PFSK-1 (cell line): Measurements from ENCODE around the gene BMERB1.

Source experiments
- FOXP2 ChIP-seq: optimal IDR thresholded peaks from 2 replicates; pipeline ENCODE3; 2011; ENCODE audit warnings: borderline replicate concordance, control low read depth, inconsistent platforms; ENCODE audit not compliant: insufficient read depth; ENCODE audit errors: extremely low read length, extremely low read depth
- POLR2AphosphoS5 ChIP-seq: IDR thresholded peaks from 2 replicates; pipeline ENCODE4 v1.6.1; 2012; ENCODE audit warnings: low read depth, mild to moderate bottlenecking, control low read depth, low read length, moderate library complexity
- SIN3A ChIP-seq: IDR thresholded peaks from 2 replicates; pipeline ENCODE4 v1.6.1; 2012; ENCODE audit warnings: mild to moderate bottlenecking, low read length, moderate library complexity, borderline replicate concordance; ENCODE audit not compliant: insufficient read depth
- TAF1 ChIP-seq: IDR thresholded peaks from 2 replicates; pipeline ENCODE4 v1.6.1; 2012; ENCODE audit warnings: low read length, control low read depth, borderline replicate concordance; ENCODE audit not compliant: insufficient read depth
- TF ChIP-seq, protein P1 (sequence below), 2 experiments: IDR thresholded peaks; 2 replicates each; pipeline versions ENCODE4 v1.6.1 to v1.8.0; 2011 to 2012; ENCODE audit warnings: low read depth in 2 of 2, low read length in 2 of 2, control low read depth in 1 of 2, inconsistent platforms in 1 of 2, mild to moderate bottlenecking in 1 of 2, moderate library complexity in 1 of 2; ENCODE audit not compliant: insufficient read depth in 1 of 2

BMERB1 gene

DNA sequence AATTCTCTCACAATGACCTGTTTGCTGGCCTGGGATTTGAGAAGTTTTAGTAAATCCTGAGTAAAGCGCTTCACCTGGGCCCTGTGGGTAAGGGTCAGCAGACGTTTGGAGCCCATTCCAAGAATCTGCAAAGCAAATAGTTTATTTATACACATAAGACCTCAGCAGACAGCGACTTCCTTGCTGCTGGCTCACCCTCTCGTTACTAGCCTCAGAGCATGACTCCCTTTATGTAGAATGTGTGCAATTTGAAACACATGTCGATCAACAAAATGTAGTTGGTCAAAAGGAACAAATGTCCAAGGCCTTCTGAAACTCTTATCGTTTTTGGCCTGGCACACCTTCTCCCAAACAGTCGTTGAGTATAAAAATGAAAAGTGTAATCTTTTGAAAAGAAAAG lies 177.2 kb downstream of the BMERB1 start:
- no peak for TF ChIP-seq TAF1
- TF ChIP-seq POLR2AphosphoS5: no peak

DNA sequence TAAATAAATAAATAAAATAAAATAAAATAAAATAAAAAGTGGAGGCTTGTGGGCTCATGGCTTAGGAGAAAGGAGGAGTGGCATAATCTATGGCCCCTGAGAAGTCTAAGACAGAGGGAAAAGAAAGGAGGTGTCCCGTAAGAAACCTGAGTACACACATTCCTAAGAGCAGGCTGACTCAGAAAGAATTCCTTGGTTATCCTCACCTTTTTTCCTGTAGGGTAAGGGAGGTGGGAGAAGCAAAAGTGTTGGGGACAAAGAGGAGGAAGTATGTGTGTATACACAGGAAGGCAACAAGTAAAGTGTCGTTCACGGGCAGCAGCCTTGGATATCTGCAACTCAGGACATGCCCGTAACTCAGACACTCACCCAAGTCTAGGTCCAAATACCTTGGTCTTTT lies 179.3 kb downstream of the BMERB1 start:
- TF ChIP-seq, protein P1, sequence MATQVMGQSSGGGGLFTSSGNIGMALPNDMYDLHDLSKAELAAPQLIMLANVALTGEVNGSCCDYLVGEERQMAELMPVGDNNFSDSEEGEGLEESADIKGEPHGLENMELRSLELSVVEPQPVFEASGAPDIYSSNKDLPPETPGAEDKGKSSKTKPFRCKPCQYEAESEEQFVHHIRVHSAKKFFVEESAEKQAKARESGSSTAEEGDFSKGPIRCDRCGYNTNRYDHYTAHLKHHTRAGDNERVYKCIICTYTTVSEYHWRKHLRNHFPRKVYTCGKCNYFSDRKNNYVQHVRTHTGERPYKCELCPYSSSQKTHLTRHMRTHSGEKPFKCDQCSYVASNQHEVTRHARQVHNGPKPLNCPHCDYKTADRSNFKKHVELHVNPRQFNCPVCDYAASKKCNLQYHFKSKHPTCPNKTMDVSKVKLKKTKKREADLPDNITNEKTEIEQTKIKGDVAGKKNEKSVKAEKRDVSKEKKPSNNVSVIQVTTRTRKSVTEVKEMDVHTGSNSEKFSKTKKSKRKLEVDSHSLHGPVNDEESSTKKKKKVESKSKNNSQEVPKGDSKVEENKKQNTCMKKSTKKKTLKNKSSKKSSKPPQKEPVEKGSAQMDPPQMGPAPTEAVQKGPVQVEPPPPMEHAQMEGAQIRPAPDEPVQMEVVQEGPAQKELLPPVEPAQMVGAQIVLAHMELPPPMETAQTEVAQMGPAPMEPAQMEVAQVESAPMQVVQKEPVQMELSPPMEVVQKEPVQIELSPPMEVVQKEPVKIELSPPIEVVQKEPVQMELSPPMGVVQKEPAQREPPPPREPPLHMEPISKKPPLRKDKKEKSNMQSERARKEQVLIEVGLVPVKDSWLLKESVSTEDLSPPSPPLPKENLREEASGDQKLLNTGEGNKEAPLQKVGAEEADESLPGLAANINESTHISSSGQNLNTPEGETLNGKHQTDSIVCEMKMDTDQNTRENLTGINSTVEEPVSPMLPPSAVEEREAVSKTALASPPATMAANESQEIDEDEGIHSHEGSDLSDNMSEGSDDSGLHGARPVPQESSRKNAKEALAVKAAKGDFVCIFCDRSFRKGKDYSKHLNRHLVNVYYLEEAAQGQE (IDR thresholded peaks at IDR 0.05; ENCODE audit: insufficient read depth in 1 of 2, low read depth in 2 of 2, low read length in 2 of 2): no peak
- TF ChIP-seq POLR2AphosphoS5 (no peak), FOXP2 (no peak), SIN3A (no peak), TAF1 (no peak)

DNA sequence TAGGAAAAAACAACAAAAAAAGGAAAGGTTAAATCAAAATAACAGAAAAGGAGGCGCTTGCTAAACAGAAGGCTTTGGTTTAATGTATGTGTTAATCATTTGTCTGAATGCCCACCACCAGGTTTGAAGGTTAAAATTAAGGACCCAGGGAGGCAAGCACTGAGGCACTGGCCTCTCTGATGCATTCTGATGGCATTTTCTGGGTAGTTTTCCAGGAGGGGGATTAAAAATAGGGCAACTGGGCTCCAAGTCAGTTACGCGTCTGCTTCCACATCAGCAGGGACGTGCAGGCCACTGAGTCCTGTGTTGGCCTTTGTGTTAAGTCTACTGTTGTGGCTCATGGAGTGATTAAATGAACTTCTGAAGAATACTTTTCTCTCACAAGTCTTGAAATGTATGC lies 181.6 kb downstream of the BMERB1 start:
- TF ChIP-seq FOXP2 (no peak), SIN3A (no peak), TAF1 (no peak), POLR2AphosphoS5 (no peak)
- TF ChIP-seq, protein P1 (IDR thresholded peaks at IDR 0.05; ENCODE audit: insufficient read depth in 1 of 2, low read depth in 2 of 2, low read length in 2 of 2): no peak

DNA sequence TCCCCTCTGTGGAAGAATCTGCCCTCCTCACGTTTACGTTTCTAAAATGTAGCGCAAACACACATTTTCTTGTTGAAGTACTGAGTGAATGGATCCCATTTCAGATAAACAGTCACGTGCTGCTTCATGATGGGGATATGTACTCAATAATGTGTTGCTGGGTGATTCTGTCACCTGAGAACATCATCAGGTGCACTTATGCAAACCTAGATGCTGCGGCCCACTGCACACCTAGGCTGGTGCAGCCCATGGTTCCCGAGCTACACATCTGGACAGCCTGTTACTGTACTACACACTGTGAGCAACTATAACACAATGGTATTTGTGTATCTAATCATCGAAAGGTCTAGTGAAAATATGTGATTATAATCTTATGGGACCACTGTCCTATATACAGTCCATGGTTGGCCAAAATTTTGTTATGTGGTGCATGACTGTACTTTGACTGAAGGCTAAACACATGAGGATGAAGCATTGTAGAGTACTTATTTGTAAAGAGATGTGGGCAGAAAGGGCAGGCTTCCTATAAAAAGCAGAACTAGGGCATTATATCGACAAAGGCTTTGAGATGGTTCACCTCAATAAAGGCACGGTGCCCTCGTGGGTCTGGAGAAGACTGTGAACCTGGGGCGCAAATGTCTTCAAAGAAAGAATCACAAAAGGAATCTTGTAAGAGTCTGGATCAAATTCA lies 182.2 kb downstream of the BMERB1 start:
- no peak for TF ChIP-seq FOXP2
- no peak for TF ChIP-seq TAF1
- no peak for TF ChIP-seq SIN3A
- TF ChIP-seq, protein P1 (IDR thresholded peaks at IDR 0.05; ENCODE audit: insufficient read depth in 1 of 2, low read depth in 2 of 2, low read length in 2 of 2): no peak
- no peak for TF ChIP-seq POLR2AphosphoS5

DNA sequence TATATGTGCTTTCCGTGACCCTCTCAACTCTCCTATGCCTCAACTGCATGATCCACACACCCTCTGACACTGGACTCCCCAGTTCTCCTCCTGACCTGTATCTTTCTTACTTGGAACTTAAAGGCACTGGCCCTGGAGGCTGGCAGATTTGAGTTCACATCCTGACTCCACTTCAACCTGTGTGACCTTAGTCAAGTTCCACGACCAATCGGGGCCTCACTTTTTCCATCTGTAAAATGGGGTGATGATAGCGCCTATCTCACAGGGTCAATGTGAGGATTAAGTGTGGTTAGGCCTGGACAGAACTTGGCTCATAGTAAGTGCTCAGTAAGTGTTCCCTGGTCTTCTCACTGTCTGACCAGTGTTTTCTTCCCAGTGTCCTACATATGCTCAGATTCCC lies 183.5 kb downstream of the BMERB1 start:
- TF ChIP-seq TAF1 (no peak), POLR2AphosphoS5 (no peak), SIN3A (no peak), FOXP2 (no peak)
- TF ChIP-seq, protein P1 (IDR thresholded peaks at IDR 0.05; ENCODE audit: insufficient read depth in 1 of 2, low read depth in 2 of 2, low read length in 2 of 2): no peak
